DMS114 treated with DMSO at 0.1 percent for 48 hours (cell line): ENCODE data around the gene ABCC11.
"Not testable (repeated sequence)": the region's sequence is repeated elsewhere in the genome, so short reads cannot be mapped to it uniquely, and the experiment has no call there.

Experiments used
- DNase-seq: peaks from one replicate; lab custom pipeline; 2025; ENCODE audit not compliant: unreplicated experiment; lab: John Stamatoyannopoulos, UW

ABCC11 gene

GRCh38 chr16:48250520-48251278, 3.4 kb upstream of the ABCC11 start:
- DNase-seq, result no peak

GRCh38 chr16:48246066-48246465, 1.3 kb downstream of the ABCC11 start:
- no peak for DNase-seq

GRCh38 chr16:48244863-48245195, 2.5 kb downstream of the ABCC11 start:
- DNase-seq, result no peak

- peak; percentile 79 for DNase-seq
These were observed 3.1 kb downstream of the ABCC11 start, which contains the start of gene LONP2 for GRCh38 chr16:48244080-48244862. Gene LONP2 (plus strand): TSS chr16:48244300. CDS start chr16:48244389, 89 bp downstream.

- not testable (repeated sequence) for DNase-seq
These were observed 7.2 kb downstream of the ABCC11 start for GRCh38 chr16:48240147-48240546.

- no peak for DNase-seq
These were observed 11.1 kb downstream of the ABCC11 start for GRCh38 chr16:48236286-48236685.

- DNase-seq, result no peak
These were observed 11.7 kb downstream of the ABCC11 start for GRCh38 chr16:48235556-48236136.

- DNase-seq, result no peak
These were observed 12.2 kb downstream of the ABCC11 start for GRCh38 chr16:48235058-48235555.

GRCh38 chr16:48234630-48235029, 12.7 kb downstream of the ABCC11 start:
- DNase-seq, result no peak

- DNase-seq, result no peak
These were observed 14.8 kb downstream of the ABCC11 start for GRCh38 chr16:48232493-48233040.

- no peak for DNase-seq
These were observed 15.4 kb downstream of the ABCC11 start for GRCh38 chr16:48231727-48232492.

GRCh38 chr16:48225456-48225855, 21.9 kb downstream of the ABCC11 start:
- DNase-seq, result no peak

GRCh38 chr16:48223490-48223889, 23.8 kb downstream of the ABCC11 start:
- no peak for DNase-seq

- DNase-seq, result no peak
These were observed 26.4 kb downstream of the ABCC11 start for GRCh38 chr16:48220891-48221290.

- DNase-seq, result no peak
These were observed 28.9 kb downstream of the ABCC11 start for GRCh38 chr16:48218473-48218872.

GRCh38 chr16:48217708-48218107, 29.6 kb downstream of the ABCC11 start:
- DNase-seq, result no peak

- no peak for DNase-seq
These were observed 31.6 kb downstream of the ABCC11 start for GRCh38 chr16:48215738-48216137.

GRCh38 chr16:48212033-48212432, 35.3 kb downstream of the ABCC11 start:
- DNase-seq, result no peak

GRCh38 chr16:48210747-48211146, 36.6 kb downstream of the ABCC11 start:
- DNase-seq, result no peak

- DNase-seq, result no peak
These were observed 40.6 kb downstream of the ABCC11 start for GRCh38 chr16:48206594-48207242.
